Cerebellar nuclear complex (tissue), 1 donor: ENCODE data around the gene RIPOR3.
"Not testable (repeated sequence)": the region's sequence is repeated elsewhere in the genome, so short reads cannot be mapped to it uniquely, and the experiment has no call there.

Experiments
- DNase-seq, 2 experiments: peaks; one replicate each; lab custom pipeline; 2025; lab: John Stamatoyannopoulos, UW

Gene RIPOR3

DNA sequence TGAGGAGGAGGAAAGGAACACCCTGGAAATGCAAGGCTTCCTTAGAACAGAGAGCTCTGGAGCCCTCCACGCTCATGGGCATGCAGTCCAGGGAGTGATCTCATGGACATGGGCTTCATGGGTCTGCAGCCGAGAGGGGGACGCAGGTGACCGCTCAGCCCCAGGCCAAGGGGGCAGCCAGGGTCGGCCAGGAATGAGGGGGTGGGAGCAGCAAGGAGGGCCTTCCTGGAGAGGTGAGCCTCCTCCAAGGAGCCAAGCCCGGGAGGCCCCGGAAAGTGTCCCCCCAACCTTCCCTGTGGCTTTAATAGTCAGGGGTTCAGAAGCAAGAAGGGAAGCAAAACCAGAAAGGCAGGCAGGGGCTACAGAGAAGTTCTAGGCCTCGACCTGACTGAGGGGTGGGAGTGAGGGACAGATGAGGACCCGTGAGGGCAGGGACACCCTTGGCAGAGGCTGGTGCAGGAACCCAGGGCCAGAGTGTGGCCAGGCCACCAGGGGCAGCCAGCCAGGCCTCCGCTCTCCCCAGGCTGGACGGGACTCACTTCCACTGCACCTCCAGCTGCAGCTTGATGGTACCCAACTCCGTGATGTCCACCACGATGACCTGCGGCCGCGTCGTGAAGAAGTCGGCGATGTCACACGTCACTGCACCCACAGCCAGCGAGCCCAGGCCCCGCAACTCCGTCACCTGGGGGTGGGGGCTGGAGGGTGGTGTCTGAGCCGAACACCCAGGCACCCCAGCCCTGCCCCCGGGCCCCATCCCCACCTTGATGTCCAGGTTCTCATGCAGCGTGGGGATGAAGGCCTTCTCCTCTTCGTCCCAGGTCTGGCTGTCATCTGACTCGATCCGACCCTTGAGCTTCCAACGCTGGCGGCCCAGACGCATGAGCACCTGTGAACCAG is 83.2 kb downstream of the RIPOR3 start:
- no peak for DNase-seq

DNA sequence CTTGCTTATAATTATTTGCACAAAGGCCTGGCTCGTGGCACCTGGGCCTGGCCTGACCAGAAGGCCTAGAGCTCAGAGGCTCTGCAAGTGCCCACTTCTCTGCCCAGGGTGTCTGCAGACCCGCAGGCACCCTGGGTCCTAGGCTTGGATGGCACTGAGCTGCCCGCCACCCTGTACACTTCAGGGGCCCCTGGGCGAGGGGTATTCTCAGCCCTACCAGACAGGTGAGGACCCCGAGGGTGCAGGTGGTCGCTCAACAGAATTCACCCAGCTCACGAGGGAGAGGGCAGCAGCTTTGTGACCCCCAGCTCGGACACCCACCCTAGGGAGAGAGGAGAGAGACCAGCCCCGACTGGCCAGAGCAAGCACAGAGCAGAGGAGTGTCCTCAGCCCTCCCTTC is 83.9 kb downstream of the RIPOR3 start:
- no peak for DNase-seq

DNA sequence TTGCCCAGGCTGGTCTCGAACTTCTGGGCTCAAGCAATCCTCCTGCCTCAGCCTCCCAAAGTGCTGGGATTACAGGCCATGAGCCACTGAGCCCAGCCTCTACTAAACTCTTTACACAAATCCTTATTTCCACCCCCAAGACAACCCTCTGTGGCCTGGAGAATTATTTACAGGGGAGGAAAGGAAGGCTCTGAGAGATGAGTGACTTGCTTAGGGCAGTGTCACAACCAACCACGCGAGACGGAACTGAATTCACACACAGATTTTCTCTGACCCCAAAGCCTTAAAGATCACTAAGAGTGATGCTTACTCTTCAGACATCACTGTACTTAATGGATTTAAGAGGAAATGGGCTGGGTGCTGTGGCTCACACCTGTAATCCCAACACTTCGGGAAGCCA is 86.2 kb downstream of the RIPOR3 start:
- no peak for DNase-seq

DNA sequence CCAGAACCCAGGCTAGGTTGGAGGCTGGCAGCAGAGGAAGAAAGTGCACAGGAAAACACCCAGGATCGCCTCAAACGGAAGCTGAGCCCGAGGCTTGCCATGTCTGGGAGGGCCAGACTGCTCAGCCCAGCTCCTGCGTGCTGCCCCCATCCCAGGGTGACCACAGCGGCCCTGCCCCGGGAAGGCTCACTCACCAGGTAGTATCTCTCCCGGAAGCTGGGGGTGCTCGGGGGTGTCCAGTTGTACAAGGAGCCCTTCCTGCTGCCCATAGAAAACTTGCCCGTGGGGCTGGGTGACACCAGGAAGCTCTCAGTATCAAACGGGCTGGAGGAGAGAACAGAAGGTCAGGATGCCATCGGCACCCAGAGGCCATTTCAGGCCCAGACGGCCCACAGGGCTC is 86.9 kb downstream of the RIPOR3 start:
- DNase-seq: no peak

DNA sequence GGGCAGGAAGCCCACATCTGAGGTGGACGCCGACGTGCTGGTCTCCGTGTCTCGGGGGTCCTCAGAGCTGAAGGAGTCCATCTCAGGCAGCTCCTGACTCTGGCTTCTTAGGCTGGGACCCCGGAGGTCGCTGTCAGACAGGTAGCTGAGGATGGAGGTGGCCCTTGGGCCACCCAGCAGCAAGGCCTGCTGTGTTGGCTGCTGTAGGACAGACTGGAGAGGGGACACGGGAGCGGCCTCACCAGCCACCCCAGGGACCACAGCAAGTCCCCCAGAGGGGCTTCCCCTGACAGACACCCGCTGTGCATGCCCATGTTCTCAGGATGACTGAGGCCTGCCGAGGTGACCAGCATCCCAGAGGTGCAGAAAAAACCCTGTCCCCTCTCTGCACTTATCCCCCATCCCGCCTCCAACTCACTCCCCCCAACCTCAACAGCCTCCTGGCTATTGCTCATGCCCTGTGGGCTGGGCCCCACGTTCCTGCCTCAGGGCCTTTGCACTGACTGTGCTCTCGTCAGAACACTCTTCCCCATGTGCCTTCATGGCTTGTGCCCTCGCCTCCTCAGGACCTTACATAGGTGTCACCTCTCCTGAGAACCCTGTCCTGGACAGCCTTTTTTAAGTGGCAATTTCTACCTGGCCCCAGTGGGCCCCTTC is 88.8 kb downstream of the RIPOR3 start:
- DNase-seq: no peak

DNA sequence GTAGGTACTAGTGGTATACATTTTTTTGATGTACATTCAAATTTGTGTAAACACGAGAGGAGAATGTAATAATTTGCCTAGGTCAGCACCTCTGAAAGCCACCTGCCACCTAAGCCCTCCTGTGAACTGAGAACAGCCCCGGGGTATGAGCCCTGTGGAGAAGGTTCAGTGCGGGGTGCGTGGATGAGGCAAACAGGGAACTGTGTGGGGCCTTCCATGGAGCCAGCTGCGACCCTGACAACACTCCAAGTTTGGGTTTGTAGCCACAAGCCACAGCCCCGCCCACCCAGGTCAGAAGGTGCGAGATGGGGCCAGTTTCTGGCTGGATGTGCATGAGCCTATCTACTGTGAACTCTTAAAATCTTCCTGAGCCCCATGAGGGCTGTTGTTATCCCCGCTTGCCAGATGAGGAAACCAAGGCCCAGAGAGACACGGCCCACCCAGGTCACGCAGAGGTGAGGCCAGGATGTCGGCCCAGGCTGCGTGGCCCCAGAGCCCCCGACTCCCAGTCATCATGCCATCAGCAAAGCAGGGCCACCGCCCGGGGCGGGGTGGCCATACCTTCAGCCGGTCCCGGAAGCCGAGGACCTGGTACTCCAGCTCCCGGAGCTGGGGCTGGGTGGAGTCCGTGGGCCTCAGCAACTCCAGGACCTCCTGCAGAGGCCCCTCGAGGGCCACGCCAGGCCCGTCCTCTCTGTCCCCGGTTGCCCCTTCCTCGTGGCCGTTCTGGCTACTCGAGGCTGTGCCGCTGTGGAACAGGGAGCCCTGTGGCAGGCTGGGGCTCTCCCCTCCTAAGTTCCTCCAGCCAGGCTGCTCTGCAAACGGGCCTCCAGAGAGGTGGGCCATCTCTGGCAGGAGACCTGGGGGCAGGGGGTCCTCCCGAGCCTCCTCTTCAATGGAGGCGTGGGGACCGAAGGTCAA is 89.6 kb downstream of the RIPOR3 start:
- no peak for DNase-seq

DNA sequence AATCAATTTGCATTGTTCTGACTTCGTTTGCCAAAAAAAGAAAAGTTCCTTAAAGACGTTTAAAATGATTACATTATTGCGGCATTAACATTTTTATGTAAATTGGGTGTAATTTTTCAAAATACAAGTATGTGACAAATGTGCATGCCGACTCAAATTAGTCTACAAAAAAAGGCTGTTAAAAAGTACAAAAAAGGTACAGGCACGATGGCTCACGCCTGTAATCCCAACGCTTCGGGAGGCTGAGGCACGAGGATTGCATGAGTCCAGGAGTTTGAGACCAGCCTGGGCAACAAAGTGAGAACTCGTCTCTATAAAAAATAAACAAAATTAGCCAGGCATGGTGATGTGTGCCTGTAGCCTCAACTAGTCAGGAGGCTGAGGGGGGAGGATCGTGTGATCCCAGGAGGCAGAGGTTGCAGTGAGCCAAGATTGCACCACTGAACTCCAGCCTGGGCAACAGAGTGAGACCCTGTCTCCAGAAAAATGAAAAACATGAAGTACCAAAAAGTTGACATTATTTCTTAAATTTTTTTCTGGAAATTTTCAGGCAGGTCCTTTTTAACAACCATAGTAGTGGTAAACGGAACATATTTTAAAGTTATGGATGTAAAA is 91.0 kb downstream of the RIPOR3 start:
- DNase-seq: no peak

DNA sequence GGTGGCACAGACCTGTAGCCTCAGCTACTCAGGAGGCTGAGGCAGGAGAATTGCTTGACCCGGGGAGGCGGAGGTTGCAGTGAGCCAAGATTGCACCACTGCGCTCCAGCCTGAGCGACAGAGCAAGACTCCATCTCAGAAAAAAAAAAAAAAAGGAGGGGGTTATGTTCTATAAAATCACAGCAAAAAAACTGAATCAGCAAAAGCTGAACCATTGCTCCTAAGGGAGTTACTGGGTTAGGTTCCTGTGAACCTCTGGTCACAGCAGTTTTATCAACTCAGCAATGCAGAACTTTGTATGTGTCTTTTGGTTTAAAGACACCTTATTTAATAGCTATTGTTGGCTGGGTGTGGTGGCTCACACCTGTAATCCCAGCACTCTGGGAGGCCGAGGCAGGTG is 92.6 kb downstream of the RIPOR3 start:
- not testable (repeated sequence) for DNase-seq

DNA sequence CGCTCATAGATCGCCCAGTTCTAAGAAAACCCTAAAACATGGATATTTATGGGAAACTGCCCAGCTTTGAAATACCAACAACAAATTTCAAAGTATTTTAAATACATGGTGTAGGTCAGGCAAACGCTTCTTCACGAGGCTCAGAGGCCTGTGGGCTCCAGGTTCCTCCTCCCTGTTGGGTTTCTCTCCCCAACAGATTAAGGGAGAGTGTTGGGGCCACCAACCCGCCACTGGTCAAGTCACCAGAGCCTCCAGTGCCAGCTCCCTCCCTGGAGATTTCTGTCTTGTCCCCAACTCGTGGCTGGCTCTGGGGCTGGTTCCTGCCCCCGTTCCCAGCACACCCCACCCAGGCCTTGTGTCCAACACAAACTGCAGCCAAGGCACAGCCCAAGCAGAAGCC is 93.3 kb downstream of the RIPOR3 start:
- no peak for DNase-seq

DNA sequence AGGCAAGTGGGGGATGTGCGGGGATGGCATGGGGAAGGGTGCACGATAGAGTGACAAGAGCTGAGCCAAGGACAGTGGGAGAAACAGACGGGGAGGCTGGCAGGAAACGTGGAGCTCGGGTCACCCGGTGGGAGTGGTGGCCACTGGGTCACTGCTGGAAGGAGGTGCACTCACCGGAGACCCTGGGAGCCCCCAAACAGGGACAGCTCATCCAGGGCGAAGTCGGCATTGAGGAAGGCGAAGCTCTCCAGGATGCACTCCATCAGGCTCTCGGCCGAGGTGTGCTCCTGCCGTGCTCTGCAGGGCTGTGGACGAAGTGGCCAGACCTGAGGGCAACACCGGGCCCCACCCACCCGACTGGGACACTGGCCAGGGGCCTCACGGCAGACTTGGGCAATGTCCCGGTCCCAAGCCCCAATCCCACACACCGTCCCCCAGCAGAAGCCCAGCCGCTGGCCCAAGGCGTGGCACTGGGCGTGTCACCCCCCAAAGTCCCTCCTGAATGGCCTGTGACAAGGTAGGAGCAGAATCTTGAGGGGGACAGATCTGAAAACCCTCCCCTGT is 93.9 kb downstream of the RIPOR3 start:
- no peak for DNase-seq

DNA sequence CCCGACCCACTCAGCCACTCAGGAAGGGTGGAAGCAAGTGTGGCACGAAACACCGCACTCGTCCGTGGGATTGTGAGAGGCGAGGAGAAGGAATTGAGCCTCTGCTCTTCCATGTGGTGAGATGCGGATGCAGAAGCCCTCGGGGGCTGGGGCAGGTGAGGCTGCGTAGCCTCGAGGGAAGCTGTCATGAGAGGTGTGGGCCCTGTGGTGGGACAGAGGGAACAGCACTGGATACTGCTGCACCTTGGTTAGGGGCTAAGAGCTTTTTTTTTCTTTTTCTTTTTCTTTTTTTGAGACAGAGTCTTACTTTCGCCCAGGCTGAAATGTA is 94.7 kb downstream of the RIPOR3 start:
- no peak for DNase-seq

DNA sequence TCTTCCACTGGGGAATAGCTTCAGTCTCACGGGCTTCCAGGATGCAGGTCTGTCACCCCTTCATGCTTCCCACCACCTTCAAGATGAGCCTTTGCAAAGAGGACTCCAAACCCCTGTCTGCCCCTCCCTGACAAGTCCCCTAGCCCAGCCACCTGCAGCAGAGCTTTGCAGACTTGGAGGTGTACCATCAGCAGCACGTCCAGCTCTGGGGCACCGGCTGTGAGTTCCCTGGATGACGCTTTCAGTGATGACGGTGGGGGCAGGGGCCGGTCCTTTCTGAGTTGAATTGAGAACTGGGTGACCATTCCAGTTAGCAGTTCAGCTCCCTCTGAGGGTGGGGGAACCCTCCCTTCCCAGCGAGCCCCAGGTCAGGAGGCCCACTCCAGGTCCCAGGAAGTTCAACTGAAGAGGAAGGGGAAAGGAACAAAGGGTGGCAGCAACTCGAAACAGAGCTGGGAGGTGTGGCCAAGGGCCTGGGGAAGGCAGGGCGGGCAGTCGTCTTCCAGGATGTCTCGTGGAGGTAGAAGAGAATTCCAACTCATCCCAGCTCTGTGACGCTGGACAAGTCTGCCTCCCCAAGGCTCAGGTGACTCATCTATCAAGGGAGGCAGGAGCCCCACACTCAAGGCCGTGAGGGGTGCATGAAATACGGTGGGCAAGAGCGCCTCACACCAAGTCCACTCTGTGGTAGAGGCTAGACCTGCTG is 95.2 kb downstream of the RIPOR3 start:
- DNase-seq: no peak

DNA sequence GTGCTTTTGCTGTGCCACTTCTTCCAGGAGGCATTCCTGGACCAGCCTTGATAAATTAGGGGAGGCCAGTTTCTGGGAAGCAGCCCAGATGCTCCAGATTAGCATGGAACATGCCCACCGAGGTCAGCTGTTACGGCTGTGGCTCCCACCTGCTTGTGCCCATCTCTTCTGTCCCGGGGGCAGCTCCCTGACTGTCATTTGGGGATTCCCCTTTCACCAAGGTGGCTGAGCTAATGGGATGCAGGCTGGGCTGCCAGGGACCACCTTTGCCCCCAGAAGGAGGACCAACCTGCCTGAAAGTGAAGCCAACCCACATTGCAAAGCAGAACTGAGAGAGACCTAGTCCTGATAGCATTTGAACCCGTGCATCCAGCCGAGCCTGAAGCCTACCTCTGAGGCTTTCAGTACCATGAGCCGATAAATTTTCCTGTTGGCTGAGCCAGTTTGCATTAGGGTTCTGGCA is 95.9 kb downstream of the RIPOR3 start:
- DNase-seq: no peak

DNA sequence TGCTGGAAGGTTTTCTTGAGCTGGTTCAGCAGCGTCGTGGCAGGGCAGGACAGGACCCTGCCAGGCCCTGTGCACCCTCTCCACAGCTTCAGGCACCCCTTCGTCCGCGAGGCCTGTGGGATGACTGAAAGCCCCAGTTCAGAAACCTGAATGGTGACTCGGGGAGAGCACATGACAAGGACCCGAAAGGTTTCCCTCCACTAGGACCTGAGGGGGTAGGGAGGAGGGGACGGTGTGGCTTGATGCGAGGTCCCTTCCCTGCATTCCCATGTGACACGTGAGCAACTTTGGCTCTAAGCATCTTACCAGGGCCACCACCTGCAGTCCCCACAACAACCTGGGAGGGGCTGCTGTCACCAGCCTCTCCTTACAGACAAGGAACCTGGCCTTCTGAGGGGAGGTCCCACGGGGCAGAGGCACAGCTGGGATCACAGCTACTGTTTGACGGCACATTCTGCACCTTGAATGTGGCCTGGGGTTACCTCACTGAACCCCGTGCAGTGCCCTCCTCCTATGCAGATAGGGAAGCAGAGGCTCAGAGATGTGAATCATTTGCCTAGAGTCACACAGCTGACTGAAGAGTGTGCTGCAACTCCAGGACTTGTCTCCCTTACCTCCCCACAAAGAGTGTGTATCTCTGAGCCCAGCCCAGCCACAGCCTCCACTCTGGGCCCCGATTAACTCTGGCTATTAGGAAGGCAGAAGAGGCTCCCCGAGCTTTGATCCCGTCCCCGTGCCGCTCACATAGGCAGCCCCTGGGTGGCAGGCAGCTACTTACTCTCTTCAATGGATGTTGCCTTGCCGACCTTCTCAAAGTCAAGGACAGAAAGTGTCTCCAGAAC is 96.5 kb downstream of the RIPOR3 start:
- DNase-seq: no peak

DNA sequence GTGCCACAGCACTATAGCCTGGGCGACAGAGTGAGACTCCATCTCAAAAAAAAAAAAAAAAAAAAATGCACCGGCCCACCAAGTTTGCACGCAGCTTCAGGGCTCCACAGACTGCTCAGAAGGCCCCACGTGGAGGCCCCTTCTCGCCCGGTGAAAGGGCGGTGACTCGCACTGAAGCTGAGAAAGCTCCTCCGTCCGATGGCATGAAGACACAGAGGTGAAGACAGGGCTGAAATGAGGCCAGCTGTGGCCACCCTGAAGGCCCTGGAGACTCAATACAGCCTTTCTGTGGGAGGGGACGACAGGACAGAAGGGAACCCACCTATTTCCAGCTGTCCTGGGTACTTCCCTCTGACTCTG is 97.1 kb downstream of the RIPOR3 start:
- DNase-seq: no peak

DNA sequence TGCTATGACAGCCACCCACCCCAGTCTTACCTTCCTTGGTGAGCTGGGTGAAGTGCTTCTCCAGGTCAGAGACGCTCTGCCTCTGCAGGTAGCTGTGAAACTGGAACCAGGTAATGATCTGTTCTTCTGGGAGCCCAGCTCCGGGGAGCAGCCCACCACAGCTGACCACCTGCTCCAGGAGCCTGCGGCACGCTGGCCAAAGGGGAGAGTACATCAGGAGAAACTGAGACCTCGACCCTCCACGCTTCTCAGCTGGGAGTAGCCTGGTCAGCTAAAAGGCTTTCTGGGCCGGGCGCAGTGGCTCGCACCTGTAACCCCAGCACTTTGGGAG is 98.4 kb downstream of the RIPOR3 start:
- no peak for DNase-seq

DNA sequence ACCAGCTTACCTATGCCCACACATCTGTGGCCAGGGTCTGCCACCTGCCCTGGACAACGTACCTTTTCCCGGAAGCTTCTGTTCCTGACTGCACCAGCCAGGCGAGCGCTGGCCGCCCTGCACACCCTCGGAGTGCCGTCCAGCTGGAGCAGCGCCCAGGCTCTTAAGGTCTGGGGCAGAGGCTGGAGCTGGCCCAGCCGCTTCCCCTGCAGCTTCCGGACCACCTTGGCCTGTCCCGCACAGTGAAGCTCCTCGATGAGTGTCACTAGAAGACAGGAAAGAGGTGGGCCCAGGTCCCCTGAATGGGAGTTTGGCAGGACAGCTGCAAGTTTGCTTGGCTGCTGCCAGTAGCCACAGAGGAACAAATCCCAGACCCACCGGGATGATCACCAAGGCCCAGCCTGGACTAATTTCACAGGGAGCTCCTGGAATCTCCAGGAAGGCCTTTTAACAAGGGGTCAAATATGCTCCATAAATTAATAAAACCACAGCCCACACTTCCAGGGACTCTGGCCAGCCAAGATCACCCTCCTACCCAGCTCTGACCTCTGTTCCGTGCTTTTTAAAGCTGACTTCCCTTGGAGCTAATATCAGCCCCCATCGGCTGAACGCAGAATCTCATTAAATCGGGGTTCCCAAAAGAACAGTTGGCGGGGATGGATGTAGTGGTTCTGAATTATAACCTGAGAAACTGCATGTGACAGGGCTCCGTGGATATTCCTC is 98.9 kb downstream of the RIPOR3 start:
- DNase-seq: no peak

DNA sequence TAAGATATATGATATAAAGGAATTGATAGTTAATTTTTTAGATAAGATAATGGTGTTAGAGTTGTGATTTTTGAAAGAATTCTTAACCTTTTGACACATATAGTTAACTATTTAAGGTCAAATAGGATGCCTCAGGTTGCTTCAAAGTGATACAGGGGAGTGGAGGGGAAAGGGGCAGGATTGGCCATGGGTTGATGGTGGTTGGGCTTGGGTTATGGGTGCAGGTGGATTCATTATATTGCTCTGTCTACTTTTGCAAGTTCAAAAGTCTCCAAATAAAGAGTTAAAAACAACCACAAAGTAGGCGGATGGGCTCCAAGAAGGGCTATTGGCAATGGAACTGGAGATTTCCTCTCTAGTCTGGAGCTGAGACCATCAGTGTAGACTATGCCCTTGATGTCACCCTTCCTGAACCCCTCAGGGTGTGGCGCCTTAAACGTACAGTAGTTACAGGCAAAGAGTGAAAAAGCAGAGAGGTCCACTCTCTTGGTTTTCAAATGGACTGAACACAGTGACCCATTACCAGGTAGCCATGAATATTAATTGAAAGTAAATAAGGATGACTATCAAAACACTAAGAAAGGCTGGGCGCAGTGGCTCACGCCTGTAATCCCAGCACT is 100.0 kb downstream of the RIPOR3 start:
- no peak for DNase-seq

DNA sequence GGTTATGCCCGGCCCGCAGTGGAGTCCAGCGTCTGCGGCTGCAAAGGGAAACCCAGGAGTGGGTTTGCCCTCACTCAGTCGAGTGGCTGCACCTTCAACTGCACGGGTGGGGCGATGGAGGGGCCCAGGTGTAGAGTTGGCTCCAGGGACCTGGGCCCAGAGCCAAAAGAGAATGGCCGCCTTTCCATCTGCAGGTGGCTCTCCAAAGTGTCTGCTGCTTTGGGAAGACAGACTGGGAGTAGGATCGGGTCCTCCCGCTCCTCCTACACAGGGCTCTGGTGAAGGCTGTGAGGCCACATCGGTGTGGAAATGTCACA is 101.0 kb downstream of the RIPOR3 start:
- DNase-seq: no peak
